Right lobe of liver (tissue), 6 donors: Measurements from ENCODE around the gene GPR78. TPM values are rescaled to one million over a fixed set of nuclear protein-coding genes. Genes with fewer than 3 reads are reported as not detected.

Source experiments
- ATAC-seq, 4 donors: fragments of 200-7000 bp; cut with Tn5 transposase; one replicate each; pipeline ENCODE4 v1.9.1; 2020; ENCODE audit warnings: mild to moderate bottlenecking in 4 of 4, moderate library complexity in 4 of 4
- DNase-seq, 3 donors: peaks; one replicate each; pipeline ENCODE4 v3.0.0-alpha.2; 2020
- H3K27ac ChIP-seq, 3 donors: fragments of 200-600 bp; one replicate each; pipeline ENCODE4 v1.8.0; 2022
- H3K27me3 ChIP-seq, 2 donors: fragments of 200-600 bp; one replicate each; pipeline ENCODE4 v1.8.0; 2022
- H3K36me3 ChIP-seq, 4 donors: fragments of 200-600 bp; sonication (generic) in 1 of 4; one replicate each; pipeline versions ENCODE4 v1.5.1 to v1.8.0; 2017 to 2022; ENCODE audit warnings: control low read depth in 1 of 4
- H3K4me1 ChIP-seq, 4 donors: fragments of 200-600 bp; sonication (generic) in 1 of 4; one replicate each; pipeline versions ENCODE4 v1.5.1 to v1.8.0; 2017 to 2022; ENCODE audit warnings: control low read depth in 1 of 4
- H3K4me3 ChIP-seq, 3 donors: fragments of 200-600 bp; one replicate each; pipeline ENCODE4 v1.8.0; 2022
- H3K9me3 ChIP-seq, 4 donors: fragments of 200-600 bp; sonication (generic) in 1 of 4; one replicate each; pipeline versions ENCODE4 v1.5.1 to v1.8.0; 2017 to 2022; ENCODE audit warnings: control low read depth in 1 of 4
- CTCF ChIP-seq, 4 donors: fragments of 200-600 bp in 3 of 4; fragments of 450-650 bp in 1 of 4; IDR thresholded peaks; one replicate each; pipeline versions ENCODE4 v1.5.1 to v1.8.0; 2016 to 2022; ENCODE audit warnings: antibody characterized with exemption in 4 of 4, mild to moderate bottlenecking in 2 of 4
- POLR2A ChIP-seq: fragments of 450-650 bp; IDR thresholded peaks from one replicate; pipeline ENCODE4 v1.6.1; 2017; ENCODE audit warnings: antibody characterized with exemption, mild to moderate bottlenecking
- WGBS: methylation state at CpG from one replicate; pipeline ENCODE4 v1.1.6; 2018; ENCODE audit warnings: low coverage, low lambda C conversion rate; ENCODE audit not compliant: insufficient coverage; ENCODE audit errors: missing lambda C conversion rate; 5-methylcytosine and 5-hydroxymethylcytosine counted together
- intact Hi-C, 2 donors: fragments of 100-400 bp; cut with DNase I; formaldehyde crosslinking; loops; one replicate each; pipeline versions ENCODE4 v1.11.2 to v1.14.1; 2022
- total RNA-seq, 6 experiments: library from RNA; depleted of rRNA in 2 of 6; stranded (reverse); fragments of >200 nt in 2 of 6; fragmentation: NEBNext Ultra II Directional in 3 of 6; extraction: Animal tissue kit (Norgen Biotek cat#: 25700) in 3 of 6; gene quantifications; one replicate each; pipeline versions ENCODE4 v1.1.0 to v1.2.4, GENCODE V29; 2016 to 2023
- donor health status: DM: no; HTN: yes; CAD: no.
- donor health status: DM: no; HTN: no; CAD: no.
- donor health status: DM: no; HTN: no; CAD: no.
- donor health status: DM: no; HTN: yes; CAD: no.
- donor health status: DM: no; HTN: yes; CAD: no.

The GPR78 gene
- total RNA-seq, 6 experiments from 2014 or later: not detected

DNA sequence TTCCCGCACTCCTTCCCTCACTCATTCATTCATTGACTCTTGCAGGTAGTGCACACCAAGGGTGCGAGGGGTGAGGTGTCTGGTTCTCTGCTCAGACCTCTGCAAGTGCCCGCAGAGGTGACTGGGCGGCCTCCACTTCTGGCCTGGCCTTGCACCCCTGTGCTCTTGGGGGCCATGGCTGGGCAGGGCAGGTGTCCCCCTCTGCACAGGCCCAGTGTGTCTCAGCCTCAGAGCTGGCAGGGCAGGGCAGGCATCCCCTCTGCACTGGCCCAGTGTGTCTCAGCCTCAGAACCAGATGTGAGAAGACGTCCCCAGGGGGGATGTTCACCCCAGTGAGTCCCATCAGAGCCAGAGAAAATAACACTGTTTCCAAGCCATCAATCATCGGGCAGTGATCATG, 29.2 kb downstream of the GPR78 start:
- Histone ChIP-seq H3K27me3 (no peaks in the 10 kb centered on the region), H3K27ac (no peak overlapping the region), H3K4me3 (no peak overlapping the region), H3K9me3 (no peaks in the 10 kb centered on the region), H3K36me3 (no peaks in the 10 kb centered on the region), H3K4me1 (no peaks in the 10 kb centered on the region)
- DNase-seq (no peak), ATAC-seq (no peak)
- 73% methylated on average over 3 of the region's 6 CpGs for WGBS
- no peak for TF ChIP-seq CTCF (IDR thresholded peaks at IDR 0.05)
- TF ChIP-seq POLR2A: no peak
- intact Hi-C loops: loop anchor here (10.0 kb wide), 1 partner anchor 305 kb away; no protein-coding TSS in a partner anchor

DNA sequence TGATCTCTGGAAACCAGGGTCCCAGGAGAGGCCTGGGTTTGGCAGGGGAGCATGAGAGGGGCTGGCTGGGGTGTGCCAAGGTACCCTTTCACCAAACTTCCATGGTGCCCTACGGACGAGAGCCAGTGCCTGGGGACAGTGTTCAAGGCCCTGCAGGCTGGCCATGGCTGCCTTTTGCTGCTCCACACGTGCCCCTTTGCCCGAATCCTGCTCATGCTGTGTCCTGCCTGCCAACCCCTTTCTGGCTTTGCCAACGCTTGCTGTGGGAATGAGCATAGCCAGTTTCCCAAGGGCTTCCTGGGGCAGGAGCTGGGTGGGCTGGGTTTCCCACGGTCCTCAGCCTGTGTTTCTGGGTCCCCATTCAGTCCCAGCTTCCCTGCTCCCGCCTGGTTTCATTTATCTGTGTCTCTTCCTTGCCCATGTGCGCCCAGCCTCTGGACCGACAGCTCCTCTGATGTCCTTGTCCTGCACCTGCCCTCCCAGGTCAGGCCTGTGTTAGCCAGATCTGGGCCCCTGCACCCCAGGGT, 29.7 kb downstream of the GPR78 start:
- intact Hi-C loops: loop anchor here (10.0 kb wide), 1 partner anchor 305 kb away; no protein-coding TSS in a partner anchor
- TF ChIP-seq POLR2A (no peak), CTCF (IDR thresholded peaks at IDR 0.05) (no peak)
- WGBS: 60% methylated on average over 4 of the region's 9 CpGs

DNA sequence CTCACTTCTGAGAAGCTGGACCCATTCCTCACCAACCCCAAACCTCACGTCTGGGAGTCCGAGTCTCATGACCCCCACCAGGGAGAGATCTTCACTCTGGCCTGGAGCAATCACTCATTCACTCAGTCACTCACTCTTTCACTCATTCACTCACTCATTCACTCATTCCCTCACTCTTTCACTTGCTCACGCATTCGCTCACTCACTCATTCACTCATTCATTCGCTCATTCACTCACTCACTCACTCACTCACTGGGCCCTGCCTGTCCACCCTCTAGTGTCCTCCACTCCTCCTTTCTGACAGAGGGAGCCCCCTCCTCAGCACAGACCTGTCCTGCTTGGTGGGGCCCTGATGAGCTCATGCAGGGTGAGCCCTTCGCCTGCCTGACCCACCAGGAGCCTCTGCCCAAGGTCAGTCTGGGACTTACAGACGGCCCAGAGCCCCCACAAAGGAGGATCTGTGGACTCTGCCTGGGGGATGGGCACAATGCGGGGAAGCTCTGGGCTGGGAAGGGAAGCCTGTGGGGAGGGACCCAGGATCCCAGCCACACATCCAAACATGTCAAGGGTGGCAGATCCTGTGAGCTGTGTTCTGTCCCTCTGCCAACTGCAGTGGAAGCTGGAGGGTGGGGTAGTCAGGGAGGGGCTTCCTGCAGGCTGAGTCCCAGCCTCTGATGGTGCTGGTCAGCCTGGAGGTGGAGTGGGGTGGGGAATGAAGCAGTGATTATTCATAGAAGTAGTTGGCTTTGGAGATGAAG, 30.8 kb downstream of the GPR78 start:
- intact Hi-C loops: no loop called here

More for the DNA sequence above, 29.7 kb downstream of the GPR78 start:
- ATAC-seq (no peak), DNase-seq (no peak)
- no peaks in the 10 kb centered on the region for H3K36me3 ChIP-seq
- H3K27me3 ChIP-seq: no peaks in the 10 kb centered on the region
- no peaks in the 10 kb centered on the region for H3K4me1 ChIP-seq
- H3K4me3 ChIP-seq: no peak overlapping the region
- H3K9me3 ChIP-seq: no peaks in the 10 kb centered on the region
- no peak overlapping the region for H3K27ac ChIP-seq

DNA sequence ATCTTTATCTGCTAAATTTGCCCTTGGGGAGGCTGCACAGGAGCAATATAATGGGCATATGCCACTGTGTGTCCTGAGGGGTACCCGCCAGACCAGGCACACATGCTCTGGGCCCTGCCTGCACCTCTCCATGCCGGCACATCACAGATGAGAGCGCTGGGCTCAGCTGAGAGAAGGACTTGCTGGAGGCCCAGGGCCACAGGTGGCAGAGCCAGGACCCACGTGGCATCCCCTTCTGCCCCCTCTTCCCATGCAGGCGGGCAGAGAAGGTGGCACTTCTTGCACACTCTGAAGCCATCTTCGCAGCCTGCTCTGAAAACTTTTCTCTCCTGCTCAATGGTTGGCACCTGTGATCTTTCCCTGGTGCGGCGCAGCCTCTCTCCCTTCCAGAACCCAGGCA, 32.5 kb downstream of the GPR78 start:
- no peak for TF ChIP-seq CTCF (IDR thresholded peaks at IDR 0.05)
- TF ChIP-seq POLR2A: no peak
- Histone ChIP-seq H3K9me3 (no peaks in the 10 kb centered on the region), H3K36me3 (no peaks in the 10 kb centered on the region), H3K4me1 (no peaks in the 10 kb centered on the region), H3K27ac (no peak overlapping the region), H3K4me3 (no peak overlapping the region), H3K27me3 (no peaks in the 10 kb centered on the region)
- DNase-seq (peak in 1 of 3 donors; percentile 10), ATAC-seq (no peak)
- intact Hi-C loops: no loop called here
- WGBS: 64% methylated on average over 5 of the region's 8 CpGs

More for the DNA sequence above, 30.8 kb downstream of the GPR78 start:
- Histone ChIP-seq H3K27me3 (no peaks in the 10 kb centered on the region), H3K9me3 (no peaks in the 10 kb centered on the region), H3K4me3 (no peak overlapping the region), H3K27ac (no peak overlapping the region), H3K4me1 (no peaks in the 10 kb centered on the region), H3K36me3 (no peaks in the 10 kb centered on the region)
- 67% methylated on average over 6 of the region's 8 CpGs for WGBS
- TF ChIP-seq CTCF (IDR thresholded peaks at IDR 0.05) (no peak), POLR2A (no peak)
- DNase-seq: no peak
- no peak for ATAC-seq
